Pancreas (tissue), 10 donors: ENCODE data around the gene TJP2. TPM values are rescaled to one million over a fixed set of nuclear protein-coding genes. Genes with fewer than 3 reads are reported as not detected.

Experiments
- ATAC-seq, 4 donors: fragments of 200-7000 bp; cut with Tn5 transposase; one replicate each; pipeline versions ENCODE4 v1.8.0 to v1.9.1; 2020; ENCODE audit warnings: mild to moderate bottlenecking in 4 of 4, moderate library complexity in 4 of 4
- DNase-seq, 6 donors: peaks; one replicate each; pipeline ENCODE4 v3.0.0-alpha.2; 2020
- FAIRE-seq: peaks from 2 replicates; lab custom pipeline; 2012; peaks lifted over from hg19 to GRCh38; lab: Jason Lieb, UNC
- H3K27ac ChIP-seq, 4 donors: fragments of 200-600 bp; sonication (generic); 1 replicate in 3 of 4; 2 replicates in 1 of 4; pipeline versions ENCODE4 v1.5.0 to v1.8.0; 2020
- H3K27me3 ChIP-seq, 4 donors: fragments of 200-600 bp; one replicate each; pipeline ENCODE4 v1.8.0; 2021
- H3K36me3 ChIP-seq, 3 donors: fragments of 200-600 bp; sonication (generic) in 1 of 3; one replicate each; pipeline versions ENCODE4 v1.5.0 to v1.8.0; 2020 to 2021
- H3K4me1 ChIP-seq, 3 donors: fragments of 200-600 bp; one replicate each; pipeline ENCODE4 v1.8.0; 2021
- H3K4me3 ChIP-seq, 4 donors: fragments of 200-600 bp; sonication (generic) in 2 of 4; one replicate each; pipeline versions ENCODE4 v1.5.0 to v1.8.0; 2020 to 2021
- H3K9me3 ChIP-seq, 4 donors: fragments of 200-600 bp; one replicate each; pipeline ENCODE4 v1.8.0; 2021
- CTCF ChIP-seq, 4 donors: fragments of 200-600 bp; sonication (generic) in 3 of 4; IDR thresholded peaks; one replicate each; pipeline versions ENCODE4 v1.5.0 to v1.8.0; 2021; ENCODE audit warnings: antibody characterized with exemption in 4 of 4
- WGBS, 2 donors: extraction: QIAGEN DNeasy Blood & Tissue Kit; methylation state at CpG; one replicate each; pipeline ENCODE4 v1.1.7; 2013; 5-methylcytosine and 5-hydroxymethylcytosine counted together
- intact Hi-C, 3 donors: fragments of 100-400 bp; cut with DNase I; formaldehyde crosslinking; loops; one replicate each; pipeline versions ENCODE4 v1.11.1 to v1.14.2; 2022
- polyA plus RNA-seq, 2 donors: library from polyadenylated mRNA; stranded (reverse); fragments of 200-250 nt; gene quantifications; one replicate each; pipeline ENCODE4 v1.2.3, GENCODE V29; 2013
- total RNA-seq, 6 donors: library from RNA; stranded (reverse); fragmentation: NEBNext Ultra II Directional in 4 of 6; extraction: Animal tissue kit (Norgen Biotek cat#: 25700) in 4 of 6; gene quantifications; one replicate each; pipeline versions ENCODE4 v1.2.1 to v1.2.4, GENCODE V29; 2021 to 2023
- donor health status: healthy with polysubstance abuse.
- donor health status: DM: no; HTN: no; CAD: no; lungs with moderate emphysema.
- donor health status: DM: no; HTN: no; CAD: no.
- donor health status: control.
- donor health status: control.
- donor health status: Bipolar disorder and iron deficiency.
- donor health status: DM: yes; HTN: yes; CAD: no.
- donor health status: DM: no; HTN: no; CAD: no.
- donor health status: DM: no; HTN: no; CAD: no.
- donor health status: DM: yes; HTN: yes; CAD: no.

Gene TJP2
- total and polyA plus RNA-seq, 8 donors = 24.1 to 70.3 (median 31.5) TPM

DNA sequence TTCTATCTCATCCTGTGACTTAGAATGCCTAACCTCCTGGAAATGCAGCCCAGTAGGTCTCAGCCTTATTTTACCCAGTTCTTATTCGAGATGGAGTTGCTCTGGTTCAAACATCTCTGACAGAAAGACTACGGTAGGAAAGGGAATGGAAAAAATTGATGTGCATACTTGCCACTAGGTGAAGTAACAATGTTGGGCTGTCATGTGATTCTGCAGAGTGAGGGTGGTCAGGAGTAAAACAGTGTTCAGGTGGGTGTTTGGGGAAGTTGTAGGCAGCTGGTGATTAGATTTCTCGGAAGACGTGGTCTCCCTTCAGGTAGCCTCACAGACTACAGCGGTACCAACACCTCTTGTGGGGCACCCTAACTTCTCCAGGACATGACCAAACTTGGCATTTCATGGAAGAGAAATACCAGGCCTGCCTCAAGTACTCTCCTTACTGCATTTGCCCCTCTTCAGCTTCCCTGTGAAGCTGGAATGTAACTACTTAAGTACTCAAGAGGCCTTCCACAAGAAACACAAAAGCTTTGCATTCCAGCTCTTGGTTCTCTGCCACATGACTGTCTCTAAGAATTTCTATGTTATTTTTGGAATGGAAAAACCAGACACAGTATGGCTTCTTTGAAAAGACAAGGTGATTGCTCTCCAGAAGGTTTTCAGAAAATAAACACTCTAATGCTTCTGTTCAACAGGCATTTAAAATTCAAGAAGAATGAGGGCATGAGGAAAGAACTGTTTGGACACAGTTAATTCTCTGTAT, 133.5 kb downstream of the TJP2 start:
- WGBS, 2 donors = 89 to 90% methylated on average over 5 of the region's 5 CpGs
- Histone ChIP-seq H3K27me3 (no peaks in the 10 kb centered on the region), H3K4me3 (no peak overlapping the region), H3K27ac (no peak overlapping the region), H3K36me3 (no peaks in the 10 kb centered on the region), H3K4me1 (no peaks in the 10 kb centered on the region), H3K9me3 (no peaks in the 10 kb centered on the region)
- no peak for ATAC-seq
- TF ChIP-seq CTCF (IDR thresholded peaks at IDR 0.05) = no peak
- intact Hi-C loops = no loop called here
- no peak for DNase-seq
- no peak for FAIRE-seq

DNA sequence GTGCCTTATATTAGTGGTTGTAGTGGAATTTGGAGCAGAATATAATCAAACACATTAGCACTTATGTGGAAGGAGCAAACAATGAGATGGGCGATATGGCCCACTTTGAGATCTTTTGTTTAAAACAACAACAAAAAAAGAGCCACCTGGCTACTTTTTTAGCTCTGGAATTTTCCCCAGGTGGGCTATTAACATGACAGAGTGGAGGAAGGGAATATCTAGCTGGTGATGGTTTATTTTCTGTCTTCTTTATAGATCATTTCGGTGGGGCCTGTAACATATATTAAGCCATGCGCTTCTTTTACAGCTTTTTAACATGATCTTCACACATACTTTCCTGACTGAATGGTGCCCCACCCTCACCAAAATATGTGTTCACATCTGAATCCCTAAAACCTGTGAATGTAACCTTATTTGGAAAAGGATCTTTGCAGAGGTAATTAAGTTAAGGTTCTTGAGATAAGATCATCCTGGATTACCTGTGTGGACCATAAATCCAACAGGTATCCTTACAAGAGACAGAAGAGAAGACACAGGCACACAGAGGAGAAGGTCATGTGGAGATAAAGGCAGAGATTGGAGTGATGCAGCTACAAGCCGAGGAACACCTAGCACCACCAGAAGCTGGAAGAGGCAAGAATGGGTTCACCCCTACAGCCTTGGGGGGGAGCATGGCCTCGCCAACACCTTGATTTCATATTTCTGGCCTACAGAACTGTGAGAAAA, 134.3 kb downstream of the TJP2 start:
- Histone ChIP-seq H3K9me3 (no peaks in the 10 kb centered on the region), H3K27me3 (no peaks in the 10 kb centered on the region), H3K4me1 (no peaks in the 10 kb centered on the region), H3K36me3 (no peaks in the 10 kb centered on the region), H3K27ac (no peak overlapping the region), H3K4me3 (no peak overlapping the region)
- ATAC-seq (no peak), FAIRE-seq (no peak), DNase-seq (no peak)
- intact Hi-C loops = no loop called here
- TF ChIP-seq CTCF (IDR thresholded peaks at IDR 0.05) = no peak
- 89 to 93% methylated on average over 5 of the region's 5 CpGs for WGBS, 2 donors

DNA sequence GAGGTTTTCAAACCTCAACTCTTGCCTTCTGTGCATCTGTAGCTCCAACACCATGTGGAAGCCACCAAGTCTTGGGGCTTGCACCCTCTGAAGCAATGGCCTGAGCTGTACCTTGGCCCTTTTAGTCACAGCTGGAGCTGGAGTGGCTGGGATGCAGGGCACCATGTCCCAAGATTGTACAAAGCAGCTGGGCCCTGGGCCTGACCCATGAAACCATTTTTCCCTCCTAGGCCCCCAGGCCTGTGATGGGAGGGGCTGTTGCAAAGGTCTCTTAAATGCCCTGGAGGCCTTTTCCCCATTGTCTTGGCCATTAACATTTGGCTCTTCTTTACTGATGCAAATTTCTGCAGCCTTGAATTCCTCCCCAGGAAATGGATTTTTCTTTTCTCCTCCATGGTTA, 139.1 kb downstream of the TJP2 start:
- DNase-seq (no peak), ATAC-seq (no peak), FAIRE-seq (no peak)
- no peak overlapping the region for H3K27ac ChIP-seq
- intact Hi-C loops = no loop called here
- TF ChIP-seq CTCF (IDR thresholded peaks at IDR 0.05) = no peak
- no peaks in the 10 kb centered on the region for H3K27me3 ChIP-seq
- no peaks in the 10 kb centered on the region for H3K9me3 ChIP-seq
- H3K4me1 ChIP-seq = no peaks in the 10 kb centered on the region
- H3K4me3 ChIP-seq = no peak overlapping the region
- no peaks in the 10 kb centered on the region for H3K36me3 ChIP-seq

- no peak for TF ChIP-seq CTCF (IDR thresholded peaks at IDR 0.05)
- no peaks in the 10 kb centered on the region for H3K36me3 ChIP-seq
- intact Hi-C loops = no loop called here
- DNase-seq = no peak
- no peaks in the 10 kb centered on the region for H3K9me3 ChIP-seq
- WGBS, 2 donors = 80 to 100% methylated on average over 1 of the region's 1 CpG
- H3K4me1 ChIP-seq = no peaks in the 10 kb centered on the region
- ATAC-seq = no peak
- no peak for FAIRE-seq
- H3K4me3 ChIP-seq = no peak overlapping the region
- H3K27me3 ChIP-seq = no peaks in the 10 kb centered on the region
- no peak overlapping the region for H3K27ac ChIP-seq
These were observed 140.5 kb downstream of the TJP2 start for GRCh38 chr9:69314547-69314946.

DNA sequence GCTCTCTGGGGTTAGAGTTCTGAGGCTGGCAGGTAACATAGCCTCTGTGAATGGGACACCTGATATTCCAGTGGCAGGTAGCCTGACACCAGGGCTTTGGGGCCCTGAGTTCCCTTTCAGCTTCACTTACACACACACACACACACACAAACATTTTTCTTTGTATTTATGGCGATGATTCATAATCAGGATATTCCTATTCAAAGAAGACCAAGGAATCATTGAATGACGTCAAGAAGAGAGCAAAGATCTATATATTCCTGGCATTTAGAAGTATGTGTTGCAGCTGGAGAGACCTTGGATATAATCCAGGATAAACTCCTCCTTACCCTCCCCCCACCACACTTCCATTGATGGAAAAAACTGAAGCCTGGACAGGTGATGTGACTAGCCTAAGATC, 143.0 kb downstream of the TJP2 start:
- no peak overlapping the region for H3K4me3 ChIP-seq
- TF ChIP-seq CTCF (IDR thresholded peaks at IDR 0.05) = no peak
- WGBS, 2 donors = 62 to 69% methylated on average over 2 of the region's 2 CpGs
- ATAC-seq (no peak), DNase-seq (no peak), FAIRE-seq (no peak)
- H3K36me3 ChIP-seq = no peaks in the 10 kb centered on the region
- no peak overlapping the region for H3K27ac ChIP-seq
- no peaks in the 10 kb centered on the region for H3K4me1 ChIP-seq
- H3K27me3 ChIP-seq = no peaks in the 10 kb centered on the region
- intact Hi-C loops = no loop called here
- no peaks in the 10 kb centered on the region for H3K9me3 ChIP-seq
